OCI-LY3 (cell line): ENCODE data around the gene COL6A3.

Experiments used
- H2AFZ ChIP-seq: fragments of 200-600, 300-600 bp; shearing (Covaris generic); 2 replicates; pipeline ENCODE4 v1.6.0; 2014; ENCODE audit warnings: antibody characterized with exemption, low read depth, low read length
- H3K27ac ChIP-seq: fragments of 200-600, 300-600 bp; sonication (generic); 2 replicates; pipeline ENCODE4 v1.5.1; 2014; ENCODE audit warnings: mild to moderate bottlenecking, low read length, moderate library complexity, mixed read lengths
- H3K27me3 ChIP-seq: fragments of 200-600, 300-600 bp; sonication (generic); 2 replicates; pipeline ENCODE4 v1.6.1; 2014; ENCODE audit warnings: low read depth, low read length, mixed read lengths
- H3K36me3 ChIP-seq: fragments of 200-600, 300-600 bp; sonication (generic); replicated peaks from 2 replicates; pipeline ENCODE3; 2014; ENCODE audit warnings: low read depth, low read length, mixed read lengths
- H3K4me1 ChIP-seq: fragments of 300-600, 200-600 bp; sonication (generic); 2 replicates; pipeline ENCODE4 v1.6.1; 2014; ENCODE audit warnings: low read length, mixed read lengths
- H3K4me2 ChIP-seq: fragments of 200-600, 300-600 bp; sonication (generic); 2 replicates; pipeline ENCODE4 v1.6.1; 2014; ENCODE audit warnings: low read length, mixed read lengths
- H3K4me3 ChIP-seq: fragments of 300-600, 200-600 bp; sonication (generic); 2 replicates; pipeline ENCODE4 v1.5.1; 2014; ENCODE audit warnings: antibody characterized with exemption, mild to moderate bottlenecking, low read length, moderate library complexity
- H3K79me2 ChIP-seq: fragments of 300-600, 200-600 bp; shearing (Covaris generic); 2 replicates; pipeline ENCODE4 v1.6.1; 2014; ENCODE audit warnings: mild to moderate bottlenecking, low read length, mixed read lengths
- H3K9ac ChIP-seq: fragments of 300-600, 200-600 bp; shearing (Covaris generic); 2 replicates; pipeline ENCODE4 v1.6.0; 2014; ENCODE audit warnings: mild to moderate bottlenecking, low read length, moderate library complexity
- H3K9me3 ChIP-seq: fragments of 200-600, 300-600 bp; shearing (Covaris generic); 2 replicates; pipeline ENCODE4 v1.6.1; 2014; ENCODE audit warnings: low read length, mixed read lengths; ENCODE audit not compliant: insufficient read depth
- H4K20me1 ChIP-seq: fragments of 200-600, 300-600 bp; sonication (generic); 2 replicates; pipeline ENCODE4 v1.6.1; 2016; ENCODE audit warnings: low read length, mixed read lengths; ENCODE audit not compliant: insufficient read depth
- EZH2phosphoT487 ChIP-seq: fragments of 200-600 bp; shearing (Covaris generic); IDR thresholded peaks from 2 replicates; pipeline ENCODE4 v1.6.1; 2018; ENCODE audit warnings: antibody characterized with exemption, mixed run types, low read depth
- TF ChIP-seq, protein P1 (sequence below): fragments of 200-600, 300-600 bp; sonication (generic); IDR thresholded peaks from 2 replicates; pipeline ENCODE4 v1.5.1; 2014; ENCODE audit warnings: antibody characterized with exemption, low read length, low read depth

COL6A3 gene

DNA sequence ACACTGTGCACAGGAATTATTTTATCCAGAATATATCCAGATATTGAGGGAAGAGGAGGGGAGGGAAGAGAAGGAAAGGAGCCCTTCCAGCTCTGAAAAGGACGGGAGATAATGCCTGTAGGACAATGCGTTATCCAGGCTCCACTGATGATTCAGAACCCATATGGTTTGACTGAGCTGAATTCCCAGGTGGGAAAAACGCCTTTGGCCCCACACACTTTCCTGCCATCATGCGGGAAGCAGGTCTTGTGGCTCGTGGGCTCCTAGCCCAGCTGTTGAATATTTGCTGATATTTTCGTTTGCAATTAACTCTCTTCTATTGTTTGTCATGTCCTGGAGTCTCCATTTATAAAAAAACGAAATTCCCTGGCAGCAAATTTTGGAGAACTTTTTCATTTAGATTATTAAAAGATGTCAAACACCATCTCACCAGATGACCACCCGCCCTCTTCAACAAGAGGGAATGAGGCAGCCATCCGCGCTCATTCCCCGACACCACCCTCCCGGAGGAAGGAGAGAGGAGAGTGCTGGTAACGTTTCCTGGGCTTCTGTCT is 8.9 kb downstream of the COL6A3 start:
- no peaks in the 10 kb centered on the region for H3K79me2 ChIP-seq
- H3K4me1 ChIP-seq = no peaks in the 10 kb centered on the region
- H3K36me3 ChIP-seq = no peaks in the 10 kb centered on the region
- no peak overlapping the region for H3K4me2 ChIP-seq
- H3K9me3 ChIP-seq = no peaks in the 10 kb centered on the region
- H4K20me1 ChIP-seq = no peaks in the 10 kb centered on the region
- no peak for TF ChIP-seq EZH2phosphoT487
- TF ChIP-seq, protein P1, sequence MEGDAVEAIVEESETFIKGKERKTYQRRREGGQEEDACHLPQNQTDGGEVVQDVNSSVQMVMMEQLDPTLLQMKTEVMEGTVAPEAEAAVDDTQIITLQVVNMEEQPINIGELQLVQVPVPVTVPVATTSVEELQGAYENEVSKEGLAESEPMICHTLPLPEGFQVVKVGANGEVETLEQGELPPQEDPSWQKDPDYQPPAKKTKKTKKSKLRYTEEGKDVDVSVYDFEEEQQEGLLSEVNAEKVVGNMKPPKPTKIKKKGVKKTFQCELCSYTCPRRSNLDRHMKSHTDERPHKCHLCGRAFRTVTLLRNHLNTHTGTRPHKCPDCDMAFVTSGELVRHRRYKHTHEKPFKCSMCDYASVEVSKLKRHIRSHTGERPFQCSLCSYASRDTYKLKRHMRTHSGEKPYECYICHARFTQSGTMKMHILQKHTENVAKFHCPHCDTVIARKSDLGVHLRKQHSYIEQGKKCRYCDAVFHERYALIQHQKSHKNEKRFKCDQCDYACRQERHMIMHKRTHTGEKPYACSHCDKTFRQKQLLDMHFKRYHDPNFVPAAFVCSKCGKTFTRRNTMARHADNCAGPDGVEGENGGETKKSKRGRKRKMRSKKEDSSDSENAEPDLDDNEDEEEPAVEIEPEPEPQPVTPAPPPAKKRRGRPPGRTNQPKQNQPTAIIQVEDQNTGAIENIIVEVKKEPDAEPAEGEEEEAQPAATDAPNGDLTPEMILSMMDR = no peak
- H3K4me3 ChIP-seq = no peak overlapping the region
- no peak overlapping the region for H2AFZ ChIP-seq
- H3K9ac ChIP-seq = no peak overlapping the region
- peaks cover 29% of the 10 kb centered on the region for H3K27me3 ChIP-seq
- no peak overlapping the region for H3K27ac ChIP-seq

DNA sequence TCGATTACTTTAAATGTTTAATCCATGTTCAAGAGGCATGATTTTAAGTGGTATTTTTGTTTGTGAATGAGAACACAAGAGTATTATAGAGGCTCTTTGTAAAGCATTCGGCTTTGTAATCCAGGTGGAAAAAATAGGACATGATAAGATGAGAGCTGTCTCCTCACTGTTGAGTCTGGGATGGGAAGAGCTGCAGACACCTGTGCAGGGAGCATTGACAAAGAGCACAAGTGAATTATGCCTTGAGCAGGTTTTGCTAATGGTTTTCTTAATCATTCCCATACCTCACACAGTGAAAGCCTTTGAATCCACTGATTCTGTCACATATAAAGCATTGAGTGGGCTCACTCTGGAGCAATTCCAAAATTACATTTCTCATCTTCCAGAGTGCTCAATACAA is 9.6 kb downstream of the COL6A3 start:
- Histone ChIP-seq H3K27ac (no peak overlapping the region), H3K27me3 (peaks cover 24% of the 10 kb centered on the region)
- no peak for TF ChIP-seq EZH2phosphoT487
- TF ChIP-seq, protein P1 = no peak

DNA sequence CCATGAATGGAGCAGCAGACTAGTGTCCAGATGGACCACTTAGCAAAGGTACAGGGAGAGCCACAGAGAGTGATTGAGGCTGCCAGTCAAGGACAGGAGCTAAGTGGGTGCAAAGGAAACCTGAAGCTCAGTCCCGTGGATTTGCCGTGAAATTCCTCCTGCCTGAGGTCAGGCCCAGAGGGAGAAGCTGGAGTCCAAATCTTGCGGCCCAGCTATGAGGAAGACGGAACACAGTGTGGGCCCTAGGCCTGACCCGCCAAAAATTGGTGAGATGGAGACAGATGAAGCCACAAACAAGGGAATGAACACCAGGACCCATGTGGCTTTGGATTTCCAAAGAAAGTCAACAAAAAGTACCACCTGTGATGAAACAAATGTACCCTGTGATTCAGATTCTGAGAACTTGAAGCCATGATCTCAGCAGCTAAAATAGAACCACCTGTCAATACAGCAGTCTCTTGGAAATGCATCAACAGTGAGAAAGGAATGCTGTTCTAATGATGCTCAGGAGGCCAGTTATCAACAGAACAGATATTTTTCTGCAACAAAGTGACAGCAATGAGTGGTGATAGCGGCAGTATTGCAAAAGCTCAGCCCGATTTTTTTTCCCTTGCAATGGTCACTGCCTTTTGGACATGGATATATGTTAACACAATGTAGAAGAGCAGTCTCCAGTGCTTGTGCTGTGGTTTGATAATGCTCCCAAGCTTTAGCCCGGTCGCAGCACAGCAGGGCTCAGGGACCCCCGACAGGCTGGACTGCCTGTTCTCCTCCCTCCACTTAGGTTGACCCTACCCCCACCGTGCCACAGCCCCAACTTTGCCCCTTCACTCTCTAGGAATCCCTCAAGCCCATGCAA is 10.7 kb downstream of the COL6A3 start:
- Histone ChIP-seq H3K36me3 (no peaks in the 10 kb centered on the region), H2AFZ (no peak overlapping the region), H3K27me3 (peaks cover 24% of the 10 kb centered on the region), H4K20me1 (no peaks in the 10 kb centered on the region), H3K79me2 (no peaks in the 10 kb centered on the region), H3K4me3 (no peak overlapping the region), H3K9me3 (no peaks in the 10 kb centered on the region), H3K4me1 (no peaks in the 10 kb centered on the region), H3K27ac (no peak overlapping the region), H3K9ac (no peak overlapping the region), H3K4me2 (no peak overlapping the region)
- no peak for TF ChIP-seq EZH2phosphoT487

More for the DNA sequence above, 9.6 kb downstream of the COL6A3 start:
- no peak overlapping the region for H3K9ac ChIP-seq
- no peaks in the 10 kb centered on the region for H3K9me3 ChIP-seq
- H3K4me1 ChIP-seq = no peaks in the 10 kb centered on the region
- no peak overlapping the region for H3K4me3 ChIP-seq
- no peak overlapping the region for H2AFZ ChIP-seq
- no peaks in the 10 kb centered on the region for H3K36me3 ChIP-seq
- H3K79me2 ChIP-seq = no peaks in the 10 kb centered on the region
- no peak overlapping the region for H3K4me2 ChIP-seq
- H4K20me1 ChIP-seq = no peaks in the 10 kb centered on the region

DNA sequence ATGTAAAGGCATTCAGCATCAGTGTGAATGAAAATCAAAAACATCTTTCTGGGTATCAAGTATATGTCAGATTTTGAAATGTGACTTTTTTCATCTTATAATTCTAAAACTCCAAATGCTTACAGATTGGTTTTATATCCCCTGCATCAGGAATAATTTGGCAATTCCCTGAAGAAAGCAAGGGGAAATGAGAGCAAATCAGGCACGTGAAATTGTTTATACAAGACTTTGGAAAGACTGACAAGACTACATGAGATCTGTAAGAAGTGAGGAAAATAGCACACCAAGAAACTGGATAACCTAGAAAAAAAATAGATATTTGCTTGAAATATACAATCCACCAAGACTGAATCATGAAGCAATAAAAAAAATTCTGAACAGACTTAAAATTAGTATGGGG is 13.8 kb downstream of the COL6A3 start:
- H3K9me3 ChIP-seq = no peaks in the 10 kb centered on the region
- H3K27ac ChIP-seq = no peak overlapping the region
- no peak for TF ChIP-seq EZH2phosphoT487
- TF ChIP-seq, protein P1 = no peak
- no peaks in the 10 kb centered on the region for H3K79me2 ChIP-seq
- no peak overlapping the region for H3K9ac ChIP-seq
- H2AFZ ChIP-seq = no peak overlapping the region
- H3K4me1 ChIP-seq = no peaks in the 10 kb centered on the region
- no peak overlapping the region for H3K4me2 ChIP-seq
- peaks cover 18% of the 10 kb centered on the region for H3K27me3 ChIP-seq
- no peaks in the 10 kb centered on the region for H4K20me1 ChIP-seq
- H3K4me3 ChIP-seq = no peak overlapping the region
- H3K36me3 ChIP-seq = no peaks in the 10 kb centered on the region
